Measurements from ENCODE around the gene AATK.

AATK gene

GRCh38 chr17:81140018-81140417 lies 26.0 kb downstream of the AATK start:
- Histone ChIP-seq H3K79me2 (ENCODE audit: control insufficient read depth, low read length) (no peaks in the 10 kb centered on the region), H3K9me2 (replicated peaks; ENCODE audit: control insufficient read depth, low read length) (no peaks in the 10 kb centered on the region), H4K20me1 (ENCODE audit: control insufficient read depth, insufficient read depth, low read depth, low read length) (no peaks in the 10 kb centered on the region), H3K36me3 (ENCODE audit: control insufficient read depth, low read length) (no peaks in the 10 kb centered on the region), H3K27me3 (ENCODE audit: control insufficient read depth, low read length) (no peaks in the 10 kb centered on the region), H3K4me3 (ENCODE audit: low read length) (no peak overlapping the region), H3K4me2 (ENCODE audit: low read length) (no peak overlapping the region), H3K9me3 (ENCODE audit: control insufficient read depth, insufficient read depth, low read length) (peaks cover 17% of the 10 kb centered on the region; the same call in 1 of the 2 replicates), H3K4me1 (ENCODE audit: control insufficient read depth, low read length) (no peaks in the 10 kb centered on the region), H3K27ac (ENCODE audit: low read depth, low read length) (no peak overlapping the region), H3F3A (ENCODE audit: control insufficient read depth, insufficient read depth) (no peaks in the 10 kb centered on the region)
- TF ChIP-seq EZH2phosphoT487 (IDR thresholded peaks at IDR 0.05; ENCODE audit: borderline replicate concordance, low read length) (no peak), CTCF (IDR thresholded peaks at IDR 0.05; ENCODE audit: low read depth, low read length, poor library complexity, severe bottlenecking) (no peak)

- H3K79me2 ChIP-seq (ENCODE audit: control insufficient read depth, low read length): no peaks in the 10 kb centered on the region
- no peaks in the 10 kb centered on the region for H3K4me1 ChIP-seq (ENCODE audit: control insufficient read depth, low read length)
- no peaks in the 10 kb centered on the region for H4K20me1 ChIP-seq (ENCODE audit: control insufficient read depth, insufficient read depth, low read depth, low read length)
- no peaks in the 10 kb centered on the region for H3F3A ChIP-seq (ENCODE audit: control insufficient read depth, insufficient read depth)
- H3K27me3 ChIP-seq (ENCODE audit: control insufficient read depth, low read length): no peaks in the 10 kb centered on the region
- no peak overlapping the region for H3K4me3 ChIP-seq (ENCODE audit: low read length)
- no peaks in the 10 kb centered on the region for H3K36me3 ChIP-seq (ENCODE audit: control insufficient read depth, low read length)
- H3K9me2 ChIP-seq (replicated peaks; ENCODE audit: control insufficient read depth, low read length): no peaks in the 10 kb centered on the region
- H3K4me2 ChIP-seq (ENCODE audit: low read length): no peak overlapping the region
- H3K9me3 ChIP-seq (ENCODE audit: control insufficient read depth, insufficient read depth, low read length): peaks cover 17% of the 10 kb centered on the region; the same call in 1 of the 2 replicates
- H3K27ac ChIP-seq (ENCODE audit: low read depth, low read length): no peak overlapping the region
- TF ChIP-seq EZH2phosphoT487 (IDR thresholded peaks at IDR 0.05; ENCODE audit: borderline replicate concordance, low read length) (no peak), CTCF (IDR thresholded peaks at IDR 0.05; ENCODE audit: low read depth, low read length, poor library complexity, severe bottlenecking) (no peak)
Measured at GRCh38 chr17:81139428-81139827, 26.6 kb downstream of the AATK start.

- Histone ChIP-seq H3K79me2 (ENCODE audit: control insufficient read depth, low read length) (no peaks in the 10 kb centered on the region), H3K36me3 (ENCODE audit: control insufficient read depth, low read length) (no peaks in the 10 kb centered on the region), H3K27ac (ENCODE audit: low read depth, low read length) (no peak overlapping the region), H3F3A (ENCODE audit: control insufficient read depth, insufficient read depth) (no peaks in the 10 kb centered on the region), H3K9me3 (ENCODE audit: control insufficient read depth, insufficient read depth, low read length) (peaks cover 17% of the 10 kb centered on the region; the same call in 1 of the 2 replicates), H4K20me1 (ENCODE audit: control insufficient read depth, insufficient read depth, low read depth, low read length) (no peaks in the 10 kb centered on the region), H3K9me2 (replicated peaks; ENCODE audit: control insufficient read depth, low read length) (no peaks in the 10 kb centered on the region), H3K4me2 (ENCODE audit: low read length) (no peak overlapping the region), H3K4me1 (ENCODE audit: control insufficient read depth, low read length) (no peaks in the 10 kb centered on the region), H3K4me3 (ENCODE audit: low read length) (no peak overlapping the region), H3K27me3 (ENCODE audit: control insufficient read depth, low read length) (no peaks in the 10 kb centered on the region)
- TF ChIP-seq CTCF (IDR thresholded peaks at IDR 0.05; ENCODE audit: low read depth, low read length, poor library complexity, severe bottlenecking) (no peak), EZH2phosphoT487 (IDR thresholded peaks at IDR 0.05; ENCODE audit: borderline replicate concordance, low read length) (no peak)
Measured at GRCh38 chr17:81138500-81138899, 27.5 kb downstream of the AATK start.
